HG03045 (cell line): ENCODE data around the gene GLIS1.

Experiments used
- ATAC-seq: cut with Tn5 transposase; IDR thresholded peaks from one replicate; pipeline ENCODE4 v1.9.1; 2021; ENCODE audit warnings: mild to moderate bottlenecking, moderate library complexity; ENCODE audit not compliant: unreplicated experiment

GLIS1 gene

DNA sequence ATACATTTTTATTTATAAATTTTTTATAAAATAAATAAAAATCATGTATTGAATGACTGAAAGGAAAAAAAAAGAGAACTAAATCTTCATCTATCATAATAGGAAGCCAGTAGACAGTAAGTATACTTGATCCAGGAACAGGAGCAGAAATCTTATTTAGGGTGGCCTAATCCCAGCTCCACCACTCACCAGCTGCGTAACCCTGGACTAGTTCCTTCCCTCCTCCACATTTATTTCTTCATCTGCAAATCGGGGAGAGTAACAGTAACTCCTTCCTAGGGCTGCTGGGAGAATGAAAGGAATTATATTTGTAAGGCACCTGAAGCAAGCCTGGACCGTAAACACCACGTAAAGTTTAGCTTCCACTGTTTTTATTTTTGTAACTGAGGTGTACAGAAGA is 17.9 kb downstream of the GLIS1 start:
- no peak for ATAC-seq

GRCh38 chr1:53719469-53719868 is 19.5 kb downstream of the GLIS1 start:
- no peak for ATAC-seq

DNA sequence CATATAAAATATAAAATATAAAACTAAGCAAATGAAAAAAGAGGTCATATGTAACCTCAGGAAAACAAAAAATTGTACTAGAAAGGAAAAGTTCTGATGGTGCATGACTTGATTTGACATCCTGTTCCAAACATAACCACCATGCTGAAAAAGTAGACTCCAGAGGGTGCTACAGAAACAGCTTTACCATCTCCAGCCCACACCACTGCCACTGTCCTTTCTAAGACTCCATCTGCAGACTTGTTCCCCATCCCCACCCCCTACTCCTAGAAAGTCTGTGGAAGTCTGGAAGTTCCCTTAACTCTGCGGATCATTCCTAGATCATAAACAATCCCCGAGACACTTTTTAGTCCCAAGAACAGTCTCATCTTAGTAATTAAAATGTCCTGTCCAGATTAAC is 20.5 kb downstream of the GLIS1 start:
- no peak for ATAC-seq

DNA sequence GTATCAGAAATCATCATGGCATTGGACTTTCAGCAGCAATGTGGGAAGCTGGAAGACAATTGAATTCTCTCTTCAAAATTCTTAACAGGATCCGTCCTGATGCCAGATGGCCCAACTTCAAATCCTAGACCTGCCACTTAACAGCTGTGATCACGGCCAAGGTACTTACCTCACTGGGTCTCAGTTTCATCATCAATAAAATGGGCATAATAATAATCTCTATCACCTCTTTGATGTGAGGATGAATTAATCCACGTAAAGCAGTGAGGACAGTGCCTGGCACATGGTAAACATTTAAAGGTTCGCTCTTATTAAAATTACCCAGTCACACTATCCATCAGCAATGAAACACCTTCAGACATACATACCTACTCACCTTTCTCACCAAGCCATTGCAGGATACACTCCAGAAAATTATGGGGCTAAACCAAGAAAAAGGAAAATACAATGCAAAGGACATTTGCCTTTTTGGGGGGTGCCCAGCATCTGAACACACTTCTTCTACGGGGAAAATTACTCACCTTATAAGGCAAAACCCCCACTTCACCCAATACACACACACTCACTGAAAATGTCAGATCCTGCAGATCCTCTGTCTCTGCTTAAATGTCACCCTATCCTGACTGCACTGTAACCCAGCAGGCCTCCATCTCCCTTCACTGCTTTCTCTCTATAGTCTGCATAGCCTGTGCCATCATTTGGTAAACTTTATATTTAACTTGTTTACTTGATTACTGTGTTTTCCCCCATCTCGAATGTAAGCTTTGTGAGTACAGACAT is 21.7 kb downstream of the GLIS1 start:
- ATAC-seq = no peak

DNA sequence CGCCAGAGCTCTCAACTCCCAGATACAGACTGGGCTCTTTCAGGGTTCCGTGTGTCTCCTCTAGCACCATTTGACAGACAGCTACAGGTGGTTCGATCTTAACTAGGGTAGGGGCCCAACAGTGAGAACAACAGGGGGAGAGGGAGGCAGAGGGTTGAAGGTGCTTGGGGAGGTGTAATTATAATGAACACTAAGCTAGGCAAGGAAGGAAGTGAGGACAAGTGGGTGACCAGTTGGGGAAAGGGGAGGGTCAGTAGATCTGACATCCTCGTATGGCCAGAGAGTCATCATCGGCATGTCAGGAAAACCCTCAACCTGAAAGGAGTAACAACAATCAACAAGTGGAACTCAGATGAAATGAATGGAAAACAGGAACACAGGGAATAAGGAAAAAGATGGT is 22.8 kb downstream of the GLIS1 start:
- ATAC-seq = no peak

DNA sequence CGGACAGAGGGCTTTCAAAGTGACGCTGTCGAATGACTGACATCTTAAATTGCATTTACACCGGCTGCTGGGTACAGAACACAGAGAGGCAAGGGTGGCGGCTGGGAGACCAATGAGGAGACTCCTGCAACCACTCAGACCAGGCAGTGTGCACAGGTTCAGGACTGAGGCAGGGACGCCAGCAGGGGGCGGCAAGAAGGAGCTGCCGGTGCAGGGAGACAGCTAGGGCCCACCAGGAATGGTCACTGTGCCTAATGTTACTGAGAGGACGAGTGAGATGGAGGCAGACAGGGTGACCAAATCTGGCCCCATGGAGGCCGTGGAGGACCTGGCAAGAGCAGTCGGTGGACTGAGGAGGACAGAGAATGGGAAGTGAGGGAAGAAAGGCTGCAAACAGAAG is 23.5 kb downstream of the GLIS1 start:
- ATAC-seq = no peak

- ATAC-seq = no peak
These were observed 26.7 kb downstream of the GLIS1 start for GRCh38 chr1:53712276-53712675.

- no peak for ATAC-seq
These were observed 28.4 kb downstream of the GLIS1 start for GRCh38 chr1:53710584-53710983.

GRCh38 chr1:53708687-53709086 is 30.3 kb downstream of the GLIS1 start:
- ATAC-seq = no peak

DNA sequence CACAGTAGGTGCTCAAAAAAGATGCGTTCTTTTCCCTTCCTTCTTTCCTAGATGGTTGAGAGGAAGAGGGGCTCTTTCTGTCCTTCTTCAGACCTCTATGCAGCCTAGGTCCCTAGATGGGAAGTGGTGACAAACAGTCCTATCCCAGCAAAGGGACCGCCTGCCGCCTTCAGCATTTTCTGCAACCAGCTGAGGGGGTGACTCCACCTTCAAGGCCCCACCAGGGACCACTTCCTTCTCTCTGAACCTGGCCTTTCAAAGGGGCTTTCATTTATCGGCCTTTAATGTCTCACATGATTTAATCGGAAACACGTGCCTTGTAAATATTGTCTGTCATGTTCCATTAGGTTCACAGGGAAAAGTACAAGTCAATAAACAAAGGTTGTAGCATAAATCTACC is 32.6 kb downstream of the GLIS1 start:
- no peak for ATAC-seq

- ATAC-seq = no peak
These were observed 33.4 kb downstream of the GLIS1 start for GRCh38 chr1:53705446-53706096.

DNA sequence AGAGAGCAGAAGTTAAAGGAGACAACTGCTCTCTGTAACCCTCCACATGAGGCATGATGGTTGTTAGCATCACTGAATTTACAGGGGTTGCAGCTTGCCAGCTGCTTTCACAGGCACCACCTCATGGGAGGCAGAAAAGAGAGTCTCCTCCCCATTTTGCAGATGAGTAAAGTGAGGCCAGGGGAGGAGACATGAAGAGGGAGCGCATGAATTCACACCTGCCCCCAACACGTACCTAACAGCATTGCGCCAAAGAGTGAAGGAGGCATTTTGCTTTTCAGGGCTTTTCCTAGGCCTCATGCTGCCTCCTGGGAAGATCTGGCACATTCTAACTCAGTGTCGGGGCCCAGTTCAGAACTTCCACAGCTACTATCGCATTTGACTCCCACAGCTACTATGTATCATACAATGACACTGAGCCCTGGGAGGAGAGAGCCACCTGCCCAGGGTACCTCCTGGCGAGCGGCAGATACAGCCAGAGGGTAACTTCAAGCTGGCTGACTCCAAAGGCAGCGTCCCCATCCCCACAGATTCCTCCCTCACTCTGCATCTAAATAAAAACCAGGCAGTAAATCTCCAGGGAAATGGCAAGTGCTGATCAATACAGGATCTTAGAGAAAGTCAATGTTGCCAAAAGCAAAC is 34.0 kb downstream of the GLIS1 start:
- no peak for ATAC-seq

DNA sequence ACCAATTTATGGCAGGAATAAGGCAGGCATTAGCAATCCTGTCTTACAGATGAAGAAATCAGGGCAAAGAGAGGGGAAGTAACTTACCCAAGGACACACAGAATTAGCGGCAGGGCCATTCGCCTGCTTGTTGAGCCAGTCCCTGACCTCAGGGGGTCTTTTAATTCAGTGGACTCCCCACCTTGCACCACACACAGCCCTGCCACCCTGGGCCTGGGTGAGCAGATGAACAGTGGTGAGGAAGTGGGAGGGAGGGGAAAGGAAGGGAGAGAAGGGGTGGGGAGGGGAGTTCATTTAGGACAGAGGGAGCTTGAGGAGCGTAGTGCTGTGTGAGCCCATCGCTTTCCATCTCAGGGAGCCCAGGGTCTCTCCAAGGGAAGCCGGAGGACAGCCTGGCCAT is 34.7 kb downstream of the GLIS1 start:
- no peak for ATAC-seq

- no peak for ATAC-seq
These were observed 35.8 kb downstream of the GLIS1 start for GRCh38 chr1:53703174-53703573.

DNA sequence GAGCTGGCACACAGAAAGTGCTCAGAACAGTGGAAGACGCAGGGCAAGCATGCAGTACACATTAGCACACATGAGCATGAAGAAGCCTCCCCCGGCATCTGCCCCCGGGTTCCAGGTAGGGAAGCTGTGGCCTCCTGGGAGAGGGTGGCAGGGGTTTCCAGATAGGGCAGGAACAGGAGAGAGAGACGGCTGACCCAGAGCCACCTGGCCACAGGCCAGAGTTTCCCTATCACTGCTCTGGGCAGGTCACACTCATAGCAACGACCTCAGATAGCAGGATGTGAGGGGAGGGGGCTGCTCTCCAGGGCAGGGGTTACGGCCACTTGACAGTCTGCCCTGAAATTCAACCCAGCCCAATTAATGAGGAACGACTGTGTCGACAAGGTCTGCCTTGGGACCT is 36.6 kb downstream of the GLIS1 start:
- no peak for ATAC-seq

GRCh38 chr1:53700776-53701175 is 38.2 kb downstream of the GLIS1 start:
- ATAC-seq = no peak

- ATAC-seq = no peak
These were observed 39.0 kb downstream of the GLIS1 start for GRCh38 chr1:53699981-53700380.

DNA sequence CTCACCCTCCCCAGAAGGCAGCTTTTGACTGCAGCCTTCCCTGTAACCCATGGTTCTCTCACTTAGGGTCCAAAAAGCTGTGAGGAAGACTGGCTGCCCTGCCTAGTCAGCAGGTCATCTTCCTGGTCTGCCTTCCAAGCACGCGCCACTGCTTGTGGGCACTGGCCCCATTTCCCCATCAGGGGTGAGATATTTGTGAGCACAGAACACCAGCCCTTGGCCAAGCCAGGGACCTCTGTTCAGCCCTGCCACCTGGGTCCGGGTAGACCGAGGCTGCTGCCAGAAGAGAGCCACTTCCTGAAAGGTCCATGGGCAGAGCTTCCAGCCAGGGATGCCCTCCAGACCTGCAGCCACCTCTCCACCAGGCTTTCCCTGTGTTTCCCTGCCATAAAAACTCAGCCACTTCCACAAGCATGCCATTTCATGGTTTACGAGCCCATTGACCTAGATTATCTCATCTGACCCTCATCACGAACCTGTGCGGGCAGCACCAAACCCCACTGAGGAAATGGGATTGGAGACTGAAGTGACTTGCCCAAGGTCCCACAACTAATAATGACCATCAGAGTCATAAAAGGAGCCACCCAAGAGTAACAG is 40.5 kb downstream of the GLIS1 start:
- no peak for ATAC-seq

DNA sequence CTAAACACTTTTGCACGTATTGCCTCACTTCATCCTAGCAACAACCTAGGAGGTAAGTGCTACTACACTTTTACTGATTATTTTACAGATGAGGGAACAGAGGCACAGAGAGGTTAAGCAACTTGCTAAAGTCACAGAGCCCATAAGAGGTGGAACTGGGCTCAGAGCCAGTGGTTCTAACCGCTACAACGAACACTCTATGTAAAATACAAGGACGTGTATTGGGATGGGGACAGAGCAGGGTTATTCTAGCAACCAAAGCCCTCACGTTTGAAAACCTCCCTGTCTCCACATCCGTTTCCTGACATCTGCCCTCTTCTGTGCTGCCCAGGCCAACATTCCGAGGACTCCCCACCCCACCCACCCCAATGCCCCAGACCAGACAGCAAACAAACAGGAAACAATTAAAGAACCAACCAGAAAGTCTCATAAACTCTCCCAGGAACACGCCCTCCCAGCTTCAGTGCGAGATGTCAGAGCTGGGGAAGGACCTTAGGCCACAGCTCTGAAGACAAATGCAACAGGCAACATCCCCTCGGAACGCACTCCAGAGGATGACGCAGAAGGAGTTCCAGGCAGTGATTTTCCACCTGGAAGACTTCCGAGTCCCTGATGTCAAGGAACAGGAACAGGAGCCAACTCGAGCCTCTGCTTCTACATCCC is 41.1 kb downstream of the GLIS1 start:
- ATAC-seq = no peak

- no peak for ATAC-seq
These were observed 42.0 kb downstream of the GLIS1 start for GRCh38 chr1:53696990-53697389.

DNA sequence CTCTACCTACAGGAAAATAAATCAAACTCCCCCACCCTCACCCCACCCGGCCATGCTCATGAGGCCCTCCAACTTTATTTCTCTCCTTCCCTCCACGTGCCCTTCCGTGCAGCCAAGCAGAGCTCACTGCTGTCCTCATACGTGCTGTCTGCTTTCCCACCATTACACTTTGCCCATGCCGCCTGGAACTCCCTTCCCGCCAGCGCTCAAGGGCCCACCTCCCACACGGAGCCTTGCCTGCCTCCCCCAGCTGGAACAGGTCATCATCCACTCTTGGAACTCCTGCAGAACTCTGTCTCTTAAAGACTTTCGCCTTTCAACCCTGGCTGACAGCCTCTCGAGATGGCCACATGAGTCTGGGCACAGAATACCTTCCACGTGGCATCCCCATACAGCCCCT is 42.4 kb downstream of the GLIS1 start:
- no peak for ATAC-seq
